ENCODE data around the gene OR4F29.
"Not testable (repeated sequence)": the region's sequence is repeated elsewhere in the genome, so short reads cannot be mapped to it uniquely, and the experiment has no call there.

Gene OR4F29

GRCh38 chr1:451578-451977 lies at the start of gene OR4F29:
Gene OR4F29 (minus strand): TSS chr1:451678. CDS start chr1:451678, 0 bp downstream.
- H3K4me1 Mint-ChIP-seq (ENCODE audit: low read depth); H3K4me3 Mint-ChIP-seq; H3K27me3 Mint-ChIP-seq (ENCODE audit: low read depth); H3K36me3 Mint-ChIP-seq (ENCODE audit: low read depth); DNase-seq (ENCODE audit: low spot score); H3K27ac Mint-ChIP-seq; H3K9me3 Mint-ChIP-seq: not testable (repeated sequence)

Data from T-helper 2 cell treated with Interferon-gamma antibody and Interleukin-4, amounts not matched to agents 5 μg/mL and 100 μg/mL, for 36 hours (primary cell).